Vagina (tissue), 2 donors: ENCODE measurements around the gene ANKIB1.

Experiments
- POLR2AphosphoS5 ChIP-seq, 2 donors: sonication (generic); formaldehyde crosslinking; IDR thresholded peaks; one replicate each; pipeline ENCODE4 v1.9.0; 2017; ENCODE audit warnings: antibody characterized with exemption in 2 of 2, mild to moderate bottlenecking in 2 of 2, low read depth in 1 of 2; ENCODE audit not compliant: insufficient read depth in 1 of 2
- TF ChIP-seq, protein P1 (sequence below), 3 experiments: fragments of 450-650 bp in 2 of 3; fragments of 200-600 bp in 1 of 3; sonication (generic) in 1 of 3; IDR thresholded peaks; one replicate each; pipeline ENCODE4 v1.5.1; 2017 to 2019; ENCODE audit warnings: antibody characterized with exemption in 3 of 3, mild to moderate bottlenecking in 2 of 3, moderate library complexity in 2 of 3

DNA sequence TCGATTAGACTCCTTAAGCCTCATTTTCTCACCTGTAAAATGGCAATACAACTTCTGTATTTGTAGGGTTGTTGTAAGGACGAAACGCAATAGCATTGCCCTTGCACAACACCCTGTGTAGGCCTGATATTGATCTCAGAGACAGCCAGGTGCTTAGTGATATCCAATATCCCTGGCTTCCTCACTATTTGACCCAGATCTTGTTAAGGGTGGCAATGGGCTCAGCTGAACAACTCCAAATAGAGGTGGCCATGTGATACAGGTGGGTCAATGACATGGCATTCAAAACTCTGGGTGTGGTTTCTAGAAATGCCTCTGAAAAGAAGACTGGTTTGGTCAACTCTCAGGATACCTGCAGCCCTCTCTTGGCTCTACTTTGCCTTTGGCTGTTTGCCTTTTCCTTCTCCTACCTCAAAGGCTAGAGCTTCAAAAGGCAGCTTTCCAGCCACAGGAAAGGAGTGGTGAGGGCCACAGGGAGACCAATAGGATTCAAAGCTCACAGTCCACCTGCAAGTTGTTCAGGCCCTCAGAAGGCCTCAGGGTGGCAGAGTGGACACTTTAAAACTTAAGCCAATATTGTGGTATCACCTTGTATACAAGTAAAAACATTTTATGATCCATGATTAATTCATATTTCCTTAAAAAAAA, 186.6 kb downstream of the ANKIB1 start:
- TF ChIP-seq, protein P1, sequence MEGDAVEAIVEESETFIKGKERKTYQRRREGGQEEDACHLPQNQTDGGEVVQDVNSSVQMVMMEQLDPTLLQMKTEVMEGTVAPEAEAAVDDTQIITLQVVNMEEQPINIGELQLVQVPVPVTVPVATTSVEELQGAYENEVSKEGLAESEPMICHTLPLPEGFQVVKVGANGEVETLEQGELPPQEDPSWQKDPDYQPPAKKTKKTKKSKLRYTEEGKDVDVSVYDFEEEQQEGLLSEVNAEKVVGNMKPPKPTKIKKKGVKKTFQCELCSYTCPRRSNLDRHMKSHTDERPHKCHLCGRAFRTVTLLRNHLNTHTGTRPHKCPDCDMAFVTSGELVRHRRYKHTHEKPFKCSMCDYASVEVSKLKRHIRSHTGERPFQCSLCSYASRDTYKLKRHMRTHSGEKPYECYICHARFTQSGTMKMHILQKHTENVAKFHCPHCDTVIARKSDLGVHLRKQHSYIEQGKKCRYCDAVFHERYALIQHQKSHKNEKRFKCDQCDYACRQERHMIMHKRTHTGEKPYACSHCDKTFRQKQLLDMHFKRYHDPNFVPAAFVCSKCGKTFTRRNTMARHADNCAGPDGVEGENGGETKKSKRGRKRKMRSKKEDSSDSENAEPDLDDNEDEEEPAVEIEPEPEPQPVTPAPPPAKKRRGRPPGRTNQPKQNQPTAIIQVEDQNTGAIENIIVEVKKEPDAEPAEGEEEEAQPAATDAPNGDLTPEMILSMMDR (IDR thresholded peaks at IDR 0.05): no peak
- no peak for TF ChIP-seq POLR2AphosphoS5 (IDR thresholded peaks at IDR 0.05; ENCODE audit: insufficient read depth in 1 of 2, low read depth in 1 of 2)
